Posterior vena cava (tissue), 2 donors: ENCODE results near the gene SASS6. TPM values are rescaled to one million over a fixed set of nuclear protein-coding genes. Genes with fewer than 3 reads are reported as not detected.

ENCODE experiments used
- total RNA-seq, 2 donors: library from RNA; stranded (reverse); fragmentation: NEBNext Ultra II Directional; extraction: Animal tissue kit (Norgen Biotek cat#: 25700); gene quantifications; one replicate each; pipeline ENCODE4 v1.2.1, GENCODE V29; 2021
- donor health status: DM: yes; HTN: yes; CAD: no.
- donor health status: DM: yes; HTN: yes; CAD: no.

The SASS6 gene
- total RNA-seq, 2 donors from 2014 or later: 2.3 to 2.9 TPM

Other genes starting within 250 kb of the SASS6 start
- gene SLC35A3, start 162.9 kb downstream of the SASS6 start, total RNA-seq: 10 to 100 TPM; 23.6 to 25.7 TPM
- gene TRMT13, start 233 bp upstream of the SASS6 start, total RNA-seq: 10 to 100 TPM; 12.6 to 17.7 TPM
- gene LRRC39, start 45.3 kb upstream of the SASS6 start, total RNA-seq: under 1 TPM; 0.51 to 0.71 TPM
- 10 to 100 TPM; 11.6 to 13.3 TPM for gene DBT, start 116.9 kb upstream of the SASS6 start, total RNA-seq
- gene RTCA, start 133.3 kb upstream of the SASS6 start, total RNA-seq: 10 to 100 TPM; 19.7 to 29.4 TPM
- gene CDC14A, start 219.6 kb upstream of the SASS6 start, total RNA-seq: 1 to 10 TPM; 6.5 to 7.5 TPM